H9 (cell line): ENCODE data around the gene SLC38A3. TPM values are rescaled to one million over a fixed set of nuclear protein-coding genes. Genes with fewer than 3 reads are reported as not detected.

Experiments
- DNase-seq: peaks from one replicate; pipeline ENCODE4 v3.0.0-alpha.2; 2017
- H2AFZ ChIP-seq: one replicate; pipeline ENCODE4 v1.6.1; 2013; ENCODE audit warnings: mild to moderate bottlenecking, low read length, control low read depth, moderate library complexity
- H2AK5ac ChIP-seq: 2 replicates; pipeline ENCODE4 v1.6.1; 2013; ENCODE audit warnings: low read length, control low read depth, mixed read lengths; ENCODE audit not compliant: insufficient read length
- H2BK120ac ChIP-seq: one replicate; pipeline ENCODE4 v1.6.1; 2013; ENCODE audit warnings: low read depth, mild to moderate bottlenecking, low read length, control low read depth, inconsistent platforms; ENCODE audit not compliant: poor library complexity, severe bottlenecking
- H2BK12ac ChIP-seq: 2 replicates; pipeline ENCODE4 v1.6.1; 2013; ENCODE audit warnings: low read length, control low read depth, mixed read lengths, low read depth; ENCODE audit not compliant: insufficient read length
- H2BK15ac ChIP-seq: 2 replicates; pipeline ENCODE4 v1.6.1; 2013; ENCODE audit warnings: low read depth, low read length, control low read depth
- H2BK20ac ChIP-seq: one replicate; pipeline ENCODE4 v1.6.1; 2013; ENCODE audit warnings: low read depth, mild to moderate bottlenecking, low read length, control low read depth, inconsistent platforms; ENCODE audit not compliant: poor library complexity, severe bottlenecking
- H2BK5ac ChIP-seq: 2 replicates; pipeline ENCODE4 v1.6.1; 2013; ENCODE audit warnings: low read length, control low read depth, mixed read lengths; ENCODE audit not compliant: insufficient read length
- H3K14ac ChIP-seq: 2 replicates; pipeline ENCODE4 v1.6.1; 2013; ENCODE audit warnings: low read length, control low read depth; ENCODE audit not compliant: insufficient read depth
- H3K18ac ChIP-seq: 2 replicates; pipeline ENCODE4 v1.6.1; 2013; ENCODE audit warnings: low read depth, mild to moderate bottlenecking, mixed read lengths, low read length, control low read depth; ENCODE audit not compliant: insufficient read length
- H3K23ac ChIP-seq: 2 replicates; pipeline ENCODE4 v1.6.1; 2013; ENCODE audit warnings: low read length, control low read depth, mixed read lengths, low read depth; ENCODE audit not compliant: insufficient read length
- H3K23me2 ChIP-seq: 2 replicates; pipeline ENCODE4 v1.6.1; 2013; ENCODE audit warnings: low read depth, mild to moderate bottlenecking, mixed read lengths, low read length, control low read depth; ENCODE audit not compliant: insufficient read length, poor library complexity, severe bottlenecking
- H3K27ac ChIP-seq: 2 replicates; pipeline ENCODE4 v1.5.1; 2013; ENCODE audit warnings: low read length, control low read depth, mixed read lengths, low read depth; ENCODE audit not compliant: insufficient read length
- H3K27me3 ChIP-seq: 2 replicates; pipeline ENCODE4 v1.6.1; 2013; ENCODE audit warnings: low read length, control low read depth, inconsistent platforms; ENCODE audit not compliant: insufficient read depth
- H3K4ac ChIP-seq: 2 replicates; pipeline ENCODE4 v1.6.1; 2013; ENCODE audit warnings: low read depth, mild to moderate bottlenecking, control low read depth, inconsistent platforms, low read length, moderate library complexity
- H3K4me1 ChIP-seq: 2 replicates; pipeline ENCODE4 v1.6.1; 2013; ENCODE audit warnings: low read length, control low read depth, inconsistent platforms; ENCODE audit not compliant: insufficient read depth
- H3K4me2 ChIP-seq: 2 replicates; pipeline ENCODE4 v1.6.1; 2013; ENCODE audit warnings: low read length, control low read depth, mixed read lengths; ENCODE audit not compliant: insufficient read length, insufficient read depth
- H3K56ac ChIP-seq: 2 replicates; pipeline ENCODE4 v1.6.1; 2013; ENCODE audit warnings: low read depth, mild to moderate bottlenecking, mixed read lengths, low read length, control low read depth; ENCODE audit not compliant: insufficient read length
- H3K79me1 ChIP-seq: 2 replicates; pipeline ENCODE4 v1.6.1; 2013; ENCODE audit warnings: low read depth, mild to moderate bottlenecking, moderate library complexity, low read length, control low read depth, inconsistent platforms; ENCODE audit not compliant: insufficient read depth, poor library complexity, severe bottlenecking
- H3K79me2 ChIP-seq: 2 replicates; pipeline ENCODE4 v1.6.1; 2013; ENCODE audit warnings: low read length, control low read depth, inconsistent platforms; ENCODE audit not compliant: insufficient read depth
- H3K9ac ChIP-seq: 2 replicates; pipeline ENCODE4 v1.6.1; 2013; ENCODE audit warnings: low read length, control low read depth, mixed read lengths; ENCODE audit not compliant: insufficient read length; ENCODE audit errors: extremely low read depth
- H3K9me3 ChIP-seq: one replicate; pipeline ENCODE4 v1.6.1; 2013; ENCODE audit warnings: low read depth, low read length, inconsistent platforms; ENCODE audit not compliant: control insufficient read depth
- H3T11ph ChIP-seq: one replicate; pipeline ENCODE4 v1.6.1; 2013; ENCODE audit warnings: mild to moderate bottlenecking, low read length, control low read depth, inconsistent platforms
- H4K20me1 ChIP-seq: one replicate; pipeline ENCODE4 v1.6.1; 2013; ENCODE audit not compliant: control insufficient read depth, insufficient read length, insufficient read depth
- H4K5ac ChIP-seq: 2 replicates; pipeline ENCODE4 v1.6.1; 2013; ENCODE audit warnings: low read depth, mild to moderate bottlenecking, mixed read lengths, low read length, control low read depth; ENCODE audit not compliant: insufficient read length
- H4K8ac ChIP-seq: replicated peaks from 2 replicates; pipeline ENCODE4 v1.6.1; 2013; ENCODE audit warnings: low read length, control low read depth, mixed read lengths, low read depth; ENCODE audit not compliant: insufficient read length
- H4K91ac ChIP-seq: 2 replicates; pipeline ENCODE4 v1.6.1; 2013; ENCODE audit warnings: low read depth, mild to moderate bottlenecking, moderate library complexity, mixed read lengths, low read length, control low read depth; ENCODE audit not compliant: insufficient read length
- H3K27ac Mint-ChIP-seq, 3 experiments: 2 replicates in 2 of 3; 3 replicates in 1 of 3; pipeline ENCODE4 v1.8.0; 2020 to 2021; ENCODE audit warnings: mixed read lengths in 3 of 3, mild to moderate bottlenecking in 1 of 3, moderate library complexity in 1 of 3
- H3K27me3 Mint-ChIP-seq: 2 replicates; pipeline ENCODE4 v1.8.0; 2021; ENCODE audit warnings: low read depth, mild to moderate bottlenecking, moderate library complexity, mixed read lengths
- H3K36me3 Mint-ChIP-seq, 3 experiments: 2 replicates in 2 of 3; 3 replicates in 1 of 3; pipeline ENCODE4 v1.8.0; 2020 to 2021; ENCODE audit warnings: low read depth in 3 of 3, mixed read lengths in 3 of 3; ENCODE audit not compliant: insufficient read depth in 1 of 3
- H3K4me1 Mint-ChIP-seq, 2 experiments: 2 replicates each; pipeline ENCODE4 v1.8.0; 2020; ENCODE audit warnings: mixed read lengths in 2 of 2
- H3K4me3 Mint-ChIP-seq, 2 experiments: 2 replicates in 1 of 2; 3 replicates in 1 of 2; pipeline ENCODE4 v1.8.0; 2020 to 2021; ENCODE audit warnings: mild to moderate bottlenecking in 2 of 2, mixed read lengths in 2 of 2, moderate library complexity in 1 of 2
- H3K9me3 Mint-ChIP-seq, 2 experiments: 2 replicates in 1 of 2; 3 replicates in 1 of 2; pipeline ENCODE4 v1.8.0; 2020; ENCODE audit warnings: mild to moderate bottlenecking in 2 of 2, mixed read lengths in 2 of 2, moderate library complexity in 1 of 2
- WGBS: extraction: QIAGEN DNeasy Blood & Tissue Kit; methylation state at CpG from one replicate; pipeline ENCODE4 v1.1.7; 2013; ENCODE audit warnings: missing lambda C conversion rate, low lambda C conversion rate, mixed read lengths; ENCODE audit not compliant: insufficient read length; ENCODE audit errors: extremely low coverage; 5-methylcytosine and 5-hydroxymethylcytosine counted together
- total RNA-seq: library from RNA; stranded (reverse); gene quantifications from 2 replicates; pipeline ENCODE4 v1.2.1, GENCODE V29; 2021
- TF ChIP-seq, protein P1 (sequence below): fragments of 200-600 bp; sonication (generic); conservative IDR thresholded peaks from 3 replicates; pipeline ENCODE4 v1.8.0; 2021; ENCODE audit warnings: antibody characterized with exemption, mild to moderate bottlenecking

Gene SLC38A3
- total RNA-seq, 1 experiment from 2014 or later: 1.4 TPM

DNA sequence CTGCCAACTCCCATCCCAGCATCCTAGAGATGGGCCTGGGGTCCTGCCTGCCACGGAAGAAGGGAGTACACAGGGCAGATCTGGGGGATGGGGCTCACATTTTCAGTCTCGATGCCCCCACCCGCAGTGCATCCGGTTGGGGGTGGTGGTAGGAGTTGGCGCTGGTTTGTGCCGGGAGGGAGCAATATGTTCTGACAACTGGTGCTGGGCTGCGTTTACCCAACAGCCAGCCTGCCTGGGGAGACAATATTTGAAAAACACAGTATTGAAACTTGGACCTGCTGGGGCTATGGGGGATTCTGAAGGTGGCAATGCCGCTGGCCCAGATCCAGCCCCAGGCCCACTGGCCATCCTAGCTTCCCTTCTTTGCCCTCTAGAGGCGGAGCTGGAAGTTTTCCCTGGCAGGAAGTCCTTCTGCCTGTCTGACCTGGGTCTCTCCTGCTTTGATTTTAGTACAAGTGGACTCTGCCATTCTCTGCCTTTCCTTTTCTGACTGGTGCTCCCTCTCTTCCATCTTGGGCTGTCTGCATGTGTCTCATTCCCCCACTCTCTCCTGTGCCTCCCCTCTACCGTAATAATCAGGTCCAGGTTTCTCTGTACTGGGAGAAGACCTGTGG is 46.4 kb upstream of the SLC38A3 start:
- Histone ChIP-seq H3K9me3 (no peaks in the 10 kb centered on the region), H3K79me2 (no peaks in the 10 kb centered on the region)

More for the DNA sequence above, 46.4 kb upstream of the SLC38A3 start:
- Histone ChIP-seq H4K20me1 (no peaks in the 10 kb centered on the region), H2BK15ac (no peak overlapping the region), H3K9ac (no peak overlapping the region), H3K27ac (no peak overlapping the region), H4K91ac (no peak overlapping the region), H3K18ac (no peak overlapping the region), H2BK20ac (no peak overlapping the region), H4K5ac (no peak overlapping the region), H3K56ac (no peak overlapping the region), H3K23me2 (peaks cover 15% of the 10 kb centered on the region), H3K4ac (no peak overlapping the region), H3T11ph (no peak overlapping the region), H2AFZ (no peak overlapping the region), H2BK120ac (no peak overlapping the region), H3K4me1 (no peaks in the 10 kb centered on the region; the same call in none of the 2 replicates), H4K8ac (no peak overlapping the region), H3K79me1 (peaks cover 2% of the 10 kb centered on the region), H2BK5ac (no peak overlapping the region), H2AK5ac (no peak overlapping the region), H3K27me3 (peaks cover 2% of the 10 kb centered on the region; the same call in 1 of the 2 replicates), H3K4me2 (no peak overlapping the region), H3K14ac (no peak overlapping the region), H2BK12ac (no peak overlapping the region), H3K23ac (no peak overlapping the region)
- no peak for DNase-seq
- Mint-ChIP-seq H3K9me3 (no peaks in the 10 kb centered on the region), H3K4me1 (peaks cover 37 to 47% of the 10 kb centered on the region in 2 experiments), H3K27me3 (peaks cover 15% of the 10 kb centered on the region), H3K36me3 (peaks cover 17 to 27% (median 19%) of the 10 kb centered on the region in 3 experiments; a peak in 6 of 7 replicates), H3K4me3 (peak overlapping the region in 1 of 2 experiments; percentile 20; a peak in 2 of 5 replicates), H3K27ac (peak overlapping the region in 1 of 3 experiments; percentile 40; a peak in 2 of 7 replicates)
- no CpG with 5 or more reads among the region's 10 CpGs for WGBS
- TF ChIP-seq, protein P1, sequence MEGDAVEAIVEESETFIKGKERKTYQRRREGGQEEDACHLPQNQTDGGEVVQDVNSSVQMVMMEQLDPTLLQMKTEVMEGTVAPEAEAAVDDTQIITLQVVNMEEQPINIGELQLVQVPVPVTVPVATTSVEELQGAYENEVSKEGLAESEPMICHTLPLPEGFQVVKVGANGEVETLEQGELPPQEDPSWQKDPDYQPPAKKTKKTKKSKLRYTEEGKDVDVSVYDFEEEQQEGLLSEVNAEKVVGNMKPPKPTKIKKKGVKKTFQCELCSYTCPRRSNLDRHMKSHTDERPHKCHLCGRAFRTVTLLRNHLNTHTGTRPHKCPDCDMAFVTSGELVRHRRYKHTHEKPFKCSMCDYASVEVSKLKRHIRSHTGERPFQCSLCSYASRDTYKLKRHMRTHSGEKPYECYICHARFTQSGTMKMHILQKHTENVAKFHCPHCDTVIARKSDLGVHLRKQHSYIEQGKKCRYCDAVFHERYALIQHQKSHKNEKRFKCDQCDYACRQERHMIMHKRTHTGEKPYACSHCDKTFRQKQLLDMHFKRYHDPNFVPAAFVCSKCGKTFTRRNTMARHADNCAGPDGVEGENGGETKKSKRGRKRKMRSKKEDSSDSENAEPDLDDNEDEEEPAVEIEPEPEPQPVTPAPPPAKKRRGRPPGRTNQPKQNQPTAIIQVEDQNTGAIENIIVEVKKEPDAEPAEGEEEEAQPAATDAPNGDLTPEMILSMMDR: no peak; the same call in 2 of the 3 replicates
